Neural crest cell (in vitro differentiated cells): ENCODE results near the gene CIDEA. TPM values are rescaled to one million over a fixed set of nuclear protein-coding genes. Genes with fewer than 3 reads are reported as not detected.
A peak's percentile ranks its signal among the peaks of the same experiment; 100 is the strongest.
"Not testable (repeated sequence)": the region's sequence is repeated elsewhere in the genome, so short reads cannot be mapped to it uniquely, and the experiment has no call there.

ENCODE experiments used
- DNase-seq: peaks from one replicate; pipeline ENCODE4 v3.0.0; 2021; ENCODE audit warnings: low read depth, mixed read lengths, low spot score
- H3K27ac Mint-ChIP-seq: one replicate; pipeline ENCODE4 v1.8.0; 2021; ENCODE audit warnings: mild to moderate bottlenecking, mixed read lengths; ENCODE audit not compliant: unreplicated experiment
- H3K27me3 Mint-ChIP-seq: 2 replicates; pipeline ENCODE4 v1.8.0; 2021; ENCODE audit warnings: low read depth, mild to moderate bottlenecking, mixed read lengths
- H3K36me3 Mint-ChIP-seq: 2 replicates; pipeline ENCODE4 v1.8.0; 2021; ENCODE audit warnings: low read depth, mild to moderate bottlenecking, mixed read lengths
- H3K4me1 Mint-ChIP-seq: 2 replicates; pipeline ENCODE4 v1.8.0; 2021; ENCODE audit warnings: mixed read lengths
- H3K4me3 Mint-ChIP-seq: one replicate; pipeline ENCODE4 v1.8.0; 2021; ENCODE audit warnings: mild to moderate bottlenecking, mixed read lengths
- H3K9me3 Mint-ChIP-seq: 2 replicates; pipeline ENCODE4 v1.8.0; 2021; ENCODE audit warnings: mixed read lengths
- CTCF ChIP-seq: fragments of 200-600 bp; sonication (generic); conservative IDR thresholded peaks from 2 replicates; pipeline ENCODE4 v1.5.0; 2021; ENCODE audit warnings: antibody characterized with exemption, mild to moderate bottlenecking
- long read RNA-seq: library from polyadenylated mRNA; unstranded; transcript quantifications from one replicate; pipeline ENCODE4 v2.0.0, GENCODE V29; 2020
- total RNA-seq: library from RNA; stranded (reverse); gene quantifications from 2 replicates; pipeline ENCODE4 v1.2.1, GENCODE V29; 2021

The CIDEA gene
- not detected in 2 replicates for total RNA-seq
- long read RNA-seq, result 0 reads

- no peaks in the 10 kb centered on the region for H3K9me3 Mint-ChIP-seq
- H3K36me3 Mint-ChIP-seq, result no peaks in the 10 kb centered on the region
- peaks cover 22% of the 10 kb centered on the region for H3K4me1 Mint-ChIP-seq
- no peak within 1 kb of the TSS for H3K27ac Mint-ChIP-seq
- peak within 1 kb of the TSS; percentile 78 for H3K4me3 Mint-ChIP-seq
- peak; percentile 36 for DNase-seq
- peaks cover 86% of the 10 kb centered on the region for H3K27me3 Mint-ChIP-seq
- TF ChIP-seq CTCF, result no peak
Observed at GRCh38 chr18:12254136-12254819, at the start of gene CIDEA. TSS of gene CIDEA (plus strand) at chr18:12254361. CDS start at chr18:12254384, 23 bp downstream.

- H3K27ac Mint-ChIP-seq, H3K4me3 Mint-ChIP-seq, H3K4me1 Mint-ChIP-seq, H3K9me3 Mint-ChIP-seq, H3K27me3 Mint-ChIP-seq, H3K36me3 Mint-ChIP-seq, DNase-seq: not testable (repeated sequence)
Observed at GRCh38 chr18:12208296-12209153, 45.6 kb upstream of the CIDEA start.

GRCh38 chr18:12212308-12212707 lies 41.9 kb upstream of the CIDEA start:
- not testable (repeated sequence) for H3K9me3 Mint-ChIP-seq, H3K27me3 Mint-ChIP-seq, DNase-seq, H3K36me3 Mint-ChIP-seq, H3K4me1 Mint-ChIP-seq, H3K4me3 Mint-ChIP-seq, H3K27ac Mint-ChIP-seq

- not testable (repeated sequence) for H3K4me3 Mint-ChIP-seq, H3K4me1 Mint-ChIP-seq, H3K27ac Mint-ChIP-seq, H3K36me3 Mint-ChIP-seq, DNase-seq, H3K27me3 Mint-ChIP-seq, H3K9me3 Mint-ChIP-seq
Observed at GRCh38 chr18:12214296-12215005, 39.7 kb upstream of the CIDEA start.

GRCh38 chr18:12216471-12216870 lies 37.7 kb upstream of the CIDEA start:
- H3K4me1 Mint-ChIP-seq, H3K9me3 Mint-ChIP-seq, H3K27ac Mint-ChIP-seq, DNase-seq, H3K4me3 Mint-ChIP-seq, H3K36me3 Mint-ChIP-seq: not testable (repeated sequence)
- H3K27me3 Mint-ChIP-seq, result peaks cover 15% of the 10 kb centered on the region

- H3K9me3 Mint-ChIP-seq, H3K4me1 Mint-ChIP-seq, H3K36me3 Mint-ChIP-seq, H3K27ac Mint-ChIP-seq, DNase-seq, H3K4me3 Mint-ChIP-seq: not testable (repeated sequence)
- H3K27me3 Mint-ChIP-seq, result peaks cover 15% of the 10 kb centered on the region
Observed at GRCh38 chr18:12218603-12219002, 35.6 kb upstream of the CIDEA start.

- not testable (repeated sequence) for H3K36me3 Mint-ChIP-seq, H3K4me1 Mint-ChIP-seq, DNase-seq, H3K4me3 Mint-ChIP-seq, H3K9me3 Mint-ChIP-seq, H3K27ac Mint-ChIP-seq
- H3K27me3 Mint-ChIP-seq, result peaks cover 13% of the 10 kb centered on the region
Observed at GRCh38 chr18:12222041-12222440, 32.1 kb upstream of the CIDEA start.

GRCh38 chr18:12223326-12223725 lies 30.8 kb upstream of the CIDEA start:
- H3K27ac Mint-ChIP-seq, H3K4me3 Mint-ChIP-seq, H3K4me1 Mint-ChIP-seq, H3K9me3 Mint-ChIP-seq, H3K36me3 Mint-ChIP-seq, DNase-seq, H3K27me3 Mint-ChIP-seq: not testable (repeated sequence)

GRCh38 chr18:12226807-12227206 lies 27.4 kb upstream of the CIDEA start:
- H3K27ac Mint-ChIP-seq, DNase-seq, H3K4me3 Mint-ChIP-seq, H3K36me3 Mint-ChIP-seq, H3K27me3 Mint-ChIP-seq, H3K9me3 Mint-ChIP-seq, H3K4me1 Mint-ChIP-seq: not testable (repeated sequence)

- not testable (repeated sequence) for H3K36me3 Mint-ChIP-seq, H3K4me1 Mint-ChIP-seq, H3K4me3 Mint-ChIP-seq, H3K27ac Mint-ChIP-seq, H3K9me3 Mint-ChIP-seq, DNase-seq, H3K27me3 Mint-ChIP-seq
Observed at GRCh38 chr18:12227399-12228186, 26.6 kb upstream of the CIDEA start.

- not testable (repeated sequence) for H3K4me3 Mint-ChIP-seq, H3K4me1 Mint-ChIP-seq, DNase-seq, H3K36me3 Mint-ChIP-seq, H3K27ac Mint-ChIP-seq, H3K27me3 Mint-ChIP-seq, H3K9me3 Mint-ChIP-seq
Observed at GRCh38 chr18:12228308-12228707, 25.9 kb upstream of the CIDEA start.

- not testable (repeated sequence) for DNase-seq, H3K27me3 Mint-ChIP-seq, H3K36me3 Mint-ChIP-seq, H3K9me3 Mint-ChIP-seq, H3K4me3 Mint-ChIP-seq, H3K4me1 Mint-ChIP-seq
- H3K27ac Mint-ChIP-seq, result peak overlapping the region; percentile 62
Observed at GRCh38 chr18:12230561-12230960, 23.6 kb upstream of the CIDEA start.
